GM18511 (cell line): ENCODE results near the gene CAMTA1.
"Not testable (repeated sequence)": the region's sequence is repeated elsewhere in the genome, so short reads cannot be mapped to it uniquely, and the experiment has no call there.

Experiments used
- ATAC-seq: cut with Tn5 transposase; IDR thresholded peaks from one replicate; pipeline ENCODE4 v1.9.1; 2021; ENCODE audit warnings: mild to moderate bottlenecking, moderate library complexity; ENCODE audit not compliant: unreplicated experiment

The CAMTA1 gene

DNA sequence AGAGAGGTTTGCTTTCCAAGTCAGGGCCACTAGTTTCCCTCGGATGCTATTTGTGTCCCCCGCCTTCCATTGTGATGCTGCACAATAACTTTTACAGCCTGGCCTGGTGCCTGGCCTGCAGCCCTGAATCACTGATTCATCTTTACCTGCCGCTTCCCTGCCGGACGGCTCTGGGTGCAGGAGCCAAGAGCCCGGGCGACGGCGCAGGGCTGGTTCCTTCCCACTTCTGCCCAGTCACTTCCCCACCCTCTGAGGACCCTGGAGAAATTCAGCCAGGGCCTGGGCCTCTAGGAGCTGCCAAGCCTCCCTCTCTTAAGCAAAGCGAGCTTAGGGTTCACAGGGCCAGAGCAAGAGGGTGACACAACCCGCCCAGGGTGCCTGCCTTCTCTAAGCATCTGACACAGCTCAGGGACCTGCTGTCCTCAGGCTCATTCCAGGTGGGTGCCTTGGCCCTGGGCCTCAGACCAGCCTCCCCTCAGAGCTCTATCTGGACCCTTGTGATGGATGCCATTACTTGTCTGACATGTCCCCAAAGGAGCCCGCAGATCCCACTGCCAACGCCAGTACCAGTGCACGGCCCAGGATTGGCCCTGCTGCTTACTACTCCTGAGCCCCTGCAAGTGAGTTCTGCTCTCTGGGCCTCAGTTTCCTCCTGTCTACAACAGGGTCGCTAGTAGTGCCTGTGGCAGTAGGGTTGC lies 604.8 kb downstream of the CAMTA1 start:
- ATAC-seq = no peak

- no peak for ATAC-seq
Measured at GRCh38 chr1:7390604-7391000, 605.3 kb downstream of the CAMTA1 start.

DNA sequence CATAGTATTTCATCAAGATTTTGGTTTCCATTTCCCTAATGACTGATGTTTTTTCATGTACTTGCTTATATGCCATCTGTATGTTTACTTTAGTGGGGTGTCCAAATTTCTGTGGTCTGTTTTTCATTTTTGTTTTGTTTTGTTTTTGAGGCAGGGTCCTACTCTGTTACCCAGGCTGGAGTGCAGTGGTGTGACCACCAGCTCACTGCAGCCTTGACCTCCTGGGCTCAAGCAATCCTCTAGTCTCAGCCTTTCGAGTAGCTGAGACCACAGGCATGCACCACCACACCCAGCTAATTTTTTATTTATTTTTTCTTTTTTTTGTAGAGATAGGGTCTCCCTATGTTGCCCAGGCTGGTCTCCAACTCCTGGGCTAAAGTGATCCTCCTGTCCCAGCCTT lies 607.9 kb downstream of the CAMTA1 start:
- no peak for ATAC-seq

- ATAC-seq = no peak
Measured at GRCh38 chr1:7395251-7395650, 610.0 kb downstream of the CAMTA1 start.

GRCh38 chr1:7398982-7399381 lies 613.7 kb downstream of the CAMTA1 start:
- ATAC-seq = no peak

DNA sequence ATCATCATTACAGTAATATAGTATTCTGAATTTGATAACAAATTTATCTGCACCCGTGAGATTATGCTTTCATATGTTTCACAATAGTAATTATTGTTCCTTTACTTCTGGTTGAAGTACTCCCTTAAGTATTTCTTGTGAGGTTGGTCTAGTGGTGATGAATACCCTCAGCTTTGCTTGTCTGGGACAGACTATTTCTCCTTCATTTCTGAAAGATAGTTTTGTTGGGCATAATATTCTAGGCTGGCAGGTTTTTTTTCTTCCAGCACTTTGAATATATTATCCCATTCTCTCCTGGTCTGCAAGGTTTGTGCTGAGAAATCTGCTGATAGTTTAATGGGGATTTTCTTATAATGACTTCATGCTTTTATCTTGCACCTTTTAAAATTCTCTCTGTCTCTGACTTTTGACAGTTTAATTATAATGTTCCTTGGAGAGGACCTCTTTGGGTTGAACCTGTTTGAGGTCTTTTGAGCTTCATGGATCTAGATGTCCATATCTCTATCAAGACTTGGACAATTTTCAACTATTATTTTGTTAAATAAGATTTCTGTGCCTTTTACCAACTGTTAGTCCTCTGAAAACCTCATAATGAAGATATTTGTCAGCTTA lies 614.4 kb downstream of the CAMTA1 start:
- no peak for ATAC-seq

GRCh38 chr1:7400566-7400965 lies 615.3 kb downstream of the CAMTA1 start:
- ATAC-seq = no peak

GRCh38 chr1:7401814-7402547 lies 616.7 kb downstream of the CAMTA1 start:
- no peak for ATAC-seq

- ATAC-seq = no peak
Measured at GRCh38 chr1:7402548-7402850, 617.2 kb downstream of the CAMTA1 start.

GRCh38 chr1:7403265-7404045 lies 618.2 kb downstream of the CAMTA1 start:
- ATAC-seq = no peak

DNA sequence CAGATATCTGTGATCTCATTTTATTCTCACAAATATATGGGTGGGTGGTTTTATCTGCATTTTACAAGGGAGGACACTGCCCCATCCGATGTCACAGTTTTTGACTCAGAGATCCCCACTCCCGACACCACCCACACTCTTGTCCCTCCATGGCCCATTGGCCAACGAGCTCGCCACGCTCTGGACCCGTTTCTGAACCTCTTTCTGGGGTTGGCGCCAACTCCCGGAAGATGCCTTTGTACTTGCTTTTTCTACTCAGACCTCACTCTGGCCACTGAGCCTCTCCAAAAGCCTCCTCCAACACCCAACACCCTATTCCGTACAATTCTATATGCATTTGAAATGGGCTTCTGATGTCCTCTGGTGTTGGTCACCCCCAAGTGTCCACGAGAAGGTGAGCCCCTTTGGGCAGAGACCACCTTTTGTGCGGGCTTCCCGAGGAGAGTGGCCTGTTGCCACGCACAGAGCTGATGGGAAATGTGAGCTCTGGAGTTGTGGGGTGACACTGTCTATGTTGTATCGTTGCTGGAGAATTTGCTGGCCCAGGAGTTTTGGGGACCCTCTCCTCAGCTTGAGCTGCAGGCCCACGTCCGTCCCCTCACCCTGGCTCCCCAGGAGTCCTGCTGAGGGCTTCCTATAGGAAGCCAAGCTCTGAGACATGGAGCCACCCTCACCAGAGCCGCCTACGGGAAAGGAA lies 618.9 kb downstream of the CAMTA1 start:
- ATAC-seq = no peak

GRCh38 chr1:7405844-7406500 lies 620.7 kb downstream of the CAMTA1 start:
- ATAC-seq = no peak

GRCh38 chr1:7406641-7407543 lies 621.6 kb downstream of the CAMTA1 start:
- no peak for ATAC-seq

- no peak for ATAC-seq
Measured at GRCh38 chr1:7407544-7407895, 622.3 kb downstream of the CAMTA1 start.

DNA sequence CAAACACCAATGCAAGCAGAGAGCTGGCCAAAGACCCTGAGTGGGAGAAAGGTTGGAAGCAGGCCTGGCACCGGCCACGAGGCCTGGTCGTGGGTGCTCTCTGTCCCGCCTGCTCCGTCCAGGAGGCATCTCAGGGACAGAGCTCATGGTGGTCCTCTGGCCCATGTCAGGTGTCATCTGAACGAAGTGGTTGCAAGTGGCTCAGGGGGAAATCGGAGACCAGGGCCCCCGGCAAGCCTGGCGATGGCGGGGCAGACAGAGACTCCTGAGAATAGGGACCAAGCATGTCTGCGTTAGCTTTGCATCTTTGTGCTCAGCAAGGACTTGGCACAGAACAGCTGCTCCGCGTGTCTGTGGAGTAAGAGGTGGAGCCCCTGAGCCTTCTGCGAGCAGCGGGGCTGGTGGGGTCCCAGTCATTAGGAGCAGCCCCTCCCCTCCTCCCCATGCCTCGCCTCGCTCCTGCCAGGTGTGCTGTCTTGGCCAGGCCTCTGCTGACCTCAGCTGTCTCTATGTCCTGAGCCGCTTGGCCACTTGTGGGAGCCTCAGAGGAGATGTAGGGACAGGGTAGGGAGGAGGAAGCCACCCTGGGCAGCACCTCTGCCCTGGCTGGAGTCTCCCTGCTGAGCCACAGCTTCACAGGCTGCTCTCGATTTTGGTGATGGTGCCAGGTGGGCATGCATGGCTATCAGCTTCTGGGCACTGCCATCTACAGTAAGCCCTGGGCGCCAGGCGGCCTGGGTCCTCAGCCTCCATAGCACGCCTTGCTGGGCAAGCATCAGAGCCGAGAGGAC lies 622.9 kb downstream of the CAMTA1 start:
- ATAC-seq = no peak

GRCh38 chr1:7408771-7409150 lies 623.5 kb downstream of the CAMTA1 start:
- no peak for ATAC-seq

DNA sequence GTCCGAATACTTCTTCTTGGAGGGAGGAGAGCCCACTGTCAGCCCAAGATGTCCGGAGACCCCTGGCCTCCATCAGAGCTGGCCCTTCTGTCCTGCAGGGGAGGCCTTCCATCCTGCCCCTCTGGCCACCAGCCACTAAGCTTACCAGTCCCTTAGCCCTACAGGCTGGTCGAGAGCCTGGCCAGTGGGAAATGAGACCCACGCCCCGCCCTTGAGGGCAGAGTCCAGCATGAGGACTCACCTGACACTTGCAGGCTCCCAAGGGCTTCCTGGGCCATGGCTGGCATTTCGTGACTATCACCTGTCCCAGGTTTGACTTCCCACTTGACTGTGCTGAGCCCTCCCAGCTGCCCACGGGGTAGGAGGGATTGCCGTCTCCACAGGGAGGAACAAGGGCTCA lies 624.0 kb downstream of the CAMTA1 start:
- ATAC-seq = no peak

GRCh38 chr1:7410156-7410555 lies 624.9 kb downstream of the CAMTA1 start:
- no peak for ATAC-seq

GRCh38 chr1:7417618-7418017 lies 632.4 kb downstream of the CAMTA1 start:
- ATAC-seq = not testable (repeated sequence)
